GM12892 (cell line): ENCODE measurements around the gene CDH22.

Source experiments
- DNase-seq: peaks from one replicate; pipeline ENCODE4 v3.0.0; 2011; ENCODE audit not compliant: insufficient read length
- FAIRE-seq: peaks from 2 replicates; lab custom pipeline; 2011; peaks lifted over from hg19 to GRCh38; lab: Jason Lieb, UNC
- POLR2A ChIP-seq: IDR thresholded peaks from 2 replicates; pipeline ENCODE4 v1.6.1; 2011; ENCODE audit warnings: low read depth, low read length, control low read depth
- POLR2AphosphoS5 ChIP-seq: IDR thresholded peaks from 2 replicates; pipeline ENCODE4 v1.6.1; 2011; ENCODE audit warnings: low read depth, low read length, control low read depth
- TAF1 ChIP-seq: IDR thresholded peaks from 2 replicates; pipeline ENCODE4 v1.6.1; 2011; ENCODE audit warnings: low read depth, mild to moderate bottlenecking, control low read depth, low read length, borderline replicate concordance

The CDH22 gene

GRCh38 chr20:46212252-46212651 lies 96.0 kb downstream of the CDH22 start:
- TF ChIP-seq TAF1 (no peak), POLR2A (no peak), POLR2AphosphoS5 (no peak)
- DNase-seq (no peak), FAIRE-seq (no peak)

GRCh38 chr20:46211331-46211722 lies 97.0 kb downstream of the CDH22 start:
- TF ChIP-seq POLR2A: no peak
- no peak for TF ChIP-seq POLR2AphosphoS5
- TF ChIP-seq TAF1: no peak
- DNase-seq (no peak), FAIRE-seq (no peak)

- no peak for TF ChIP-seq POLR2AphosphoS5
- TF ChIP-seq POLR2A: no peak
- TF ChIP-seq TAF1: no peak
- DNase-seq: no peak
- no peak for FAIRE-seq
Observed at GRCh38 chr20:46210672-46211330, 97.5 kb downstream of the CDH22 start.

DNA sequence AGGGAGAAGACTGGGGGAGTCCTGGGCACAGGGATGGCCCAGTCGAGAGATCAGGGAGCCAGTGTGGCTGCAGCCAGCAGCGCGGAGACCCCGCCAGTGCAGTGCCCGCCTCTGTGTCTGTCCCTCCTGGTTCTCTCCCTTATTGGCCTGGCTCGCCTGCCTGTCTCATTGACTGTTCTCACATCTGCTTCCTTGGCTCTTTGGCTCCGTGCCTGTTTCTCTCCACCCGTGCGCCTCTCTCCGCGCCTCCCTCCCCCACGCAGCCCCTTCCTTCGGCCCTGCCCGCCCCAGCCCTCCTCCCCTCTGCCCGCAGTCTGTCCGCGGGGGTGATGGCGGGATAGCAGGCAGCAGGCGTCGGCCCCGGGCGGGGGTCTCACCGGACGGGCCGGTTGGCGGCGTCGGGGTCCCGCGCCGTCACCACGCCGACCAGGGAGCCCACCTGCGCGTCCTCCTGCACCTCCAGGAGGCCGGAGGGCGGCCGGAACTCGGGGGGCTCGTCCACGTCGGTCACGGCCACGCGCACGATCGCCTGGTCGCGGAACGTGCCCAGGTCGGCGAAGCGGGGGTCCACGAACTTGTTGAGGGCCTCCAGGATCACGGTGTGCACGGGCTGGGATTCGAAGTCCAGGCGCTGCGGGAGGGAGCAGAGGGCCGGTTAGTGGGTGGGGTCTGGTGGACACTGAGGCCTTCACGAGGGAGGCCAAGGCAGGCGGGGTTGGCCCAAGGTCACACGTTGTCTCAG lies 98.2 kb downstream of the CDH22 start:
- FAIRE-seq (no peak), DNase-seq (no peak)
- TF ChIP-seq POLR2A (no peak), TAF1 (no peak), POLR2AphosphoS5 (no peak)

DNA sequence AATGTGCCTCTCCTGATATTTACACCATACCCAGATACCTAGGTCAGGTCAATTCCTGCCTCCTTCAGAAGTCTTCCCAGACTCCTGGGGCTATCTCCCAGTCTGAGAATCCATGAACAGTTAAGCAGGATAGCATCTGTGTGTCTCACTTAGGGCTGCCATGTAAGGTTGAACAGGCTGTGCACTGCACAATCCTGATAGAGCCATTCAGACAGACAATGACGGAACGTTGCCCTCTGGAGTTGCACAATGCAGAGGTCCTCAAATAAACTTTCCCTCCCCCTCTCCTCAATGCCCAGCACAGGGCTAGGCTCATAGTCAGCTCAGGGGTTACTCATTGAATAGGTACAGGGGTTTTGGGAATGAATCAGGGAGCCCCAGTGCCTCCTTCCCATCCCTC lies 100.5 kb downstream of the CDH22 start:
- FAIRE-seq (no peak), DNase-seq (no peak)
- no peak for TF ChIP-seq POLR2A

DNA sequence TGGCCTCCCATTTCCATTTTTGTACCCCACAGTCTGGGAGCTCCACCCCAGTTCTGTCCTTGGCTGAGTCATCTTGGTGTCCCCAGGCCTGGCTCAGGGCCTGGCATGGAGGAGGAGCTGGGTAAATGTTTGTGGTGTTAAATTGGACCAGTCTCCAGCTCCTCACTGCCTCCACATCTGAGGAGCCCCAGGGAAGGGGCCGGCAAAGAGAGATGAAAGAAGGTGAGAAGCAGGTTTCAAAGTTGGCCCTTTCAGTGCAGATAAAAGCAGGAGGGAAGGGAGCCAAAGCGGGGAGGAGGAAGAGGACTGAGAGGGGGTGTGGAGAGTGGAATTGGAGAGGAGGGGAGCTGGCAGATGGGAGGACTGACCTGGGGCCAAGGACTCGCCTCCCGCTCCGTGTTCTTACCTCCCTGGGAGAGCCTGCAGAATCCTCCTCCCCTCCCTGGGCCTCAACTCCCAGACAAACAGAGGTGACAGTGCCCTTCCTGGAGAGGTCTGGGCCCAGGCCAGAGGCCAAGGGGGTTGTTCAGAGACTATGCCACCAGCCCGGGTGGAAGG lies 101.2 kb downstream of the CDH22 start:
- TF ChIP-seq POLR2AphosphoS5 (no peak), POLR2A (no peak), TAF1 (no peak)
- no peak for FAIRE-seq

GRCh38 chr20:46206025-46206424 lies 102.3 kb downstream of the CDH22 start:
- DNase-seq: no peak
- FAIRE-seq: no peak
- TF ChIP-seq POLR2A (no peak), POLR2AphosphoS5 (no peak), TAF1 (no peak)

More for the DNA sequence above, 101.2 kb downstream of the CDH22 start:
- DNase-seq: no peak

GRCh38 chr20:46205349-46205748 lies 102.9 kb downstream of the CDH22 start:
- TF ChIP-seq POLR2A: no peak
- TF ChIP-seq POLR2AphosphoS5: no peak
- no peak for TF ChIP-seq TAF1
- no peak for FAIRE-seq
- no peak for DNase-seq

- DNase-seq (no peak), FAIRE-seq (no peak)
- TF ChIP-seq TAF1 (no peak), POLR2A (no peak), POLR2AphosphoS5 (no peak)
Observed at GRCh38 chr20:46204594-46205186, 103.6 kb downstream of the CDH22 start.

GRCh38 chr20:46203510-46203837 lies 104.8 kb downstream of the CDH22 start:
- TF ChIP-seq TAF1 (no peak), POLR2AphosphoS5 (no peak), POLR2A (no peak)
- FAIRE-seq (no peak), DNase-seq (no peak)

- FAIRE-seq (no peak), DNase-seq (no peak)
- TF ChIP-seq TAF1 (no peak), POLR2A (no peak), POLR2AphosphoS5 (no peak)
Observed at GRCh38 chr20:46202766-46203509, 105.4 kb downstream of the CDH22 start.
